Activated B cell treated with CpG ODN at 0.5 μM for 24 hours (primary cell): ENCODE measurements around the gene DCC. TPM values are rescaled to one million over a fixed set of nuclear protein-coding genes. Genes with fewer than 3 reads are reported as not detected.

Experiments
- ATAC-seq: fragments of 200-7000 bp; cut with Tn5 transposase; one replicate; pipeline ENCODE4 v1.10.0; 2021; ENCODE audit warnings: low read depth, mild to moderate bottlenecking, moderate library complexity
- CTCF ChIA-PET: fragments of 350-600 bp; sonication (Branson Sonifier 250); formaldehyde crosslinking; loops from one replicate; lab custom pipeline; 2021; ENCODE audit warnings: antibody characterized with exemption; lab: Charles Lee
- POLR2A ChIA-PET: fragments of 350-600 bp; sonication (Branson Sonifier 250); formaldehyde crosslinking; loops from one replicate; lab custom pipeline; 2021; ENCODE audit warnings: antibody characterized with exemption; lab: Charles Lee
- DNase-seq: peaks from one replicate; pipeline ENCODE4 v3.0.0; 2022
- H3K27ac Mint-ChIP-seq: one replicate; pipeline ENCODE4 v1.8.0; 2020; ENCODE audit warnings: mixed read lengths
- H3K27me3 Mint-ChIP-seq: one replicate; pipeline ENCODE4 v1.8.0; 2021; ENCODE audit warnings: mixed read lengths
- H3K36me3 Mint-ChIP-seq: one replicate; pipeline ENCODE4 v1.8.0; 2021; ENCODE audit warnings: low read depth, mixed read lengths
- H3K4me1 Mint-ChIP-seq: one replicate; pipeline ENCODE4 v1.8.0; 2021; ENCODE audit warnings: mixed read lengths
- H3K4me3 Mint-ChIP-seq: one replicate; pipeline ENCODE4 v1.8.0; 2020; ENCODE audit warnings: mild to moderate bottlenecking, mixed read lengths
- H3K9me3 Mint-ChIP-seq: one replicate; pipeline ENCODE4 v1.8.0; 2020; ENCODE audit warnings: mixed read lengths
- intact Hi-C: fragments of 100-400 bp; cut with micrococcal nuclease; formaldehyde crosslinking; loops from one replicate; pipeline ENCODE4 v1.15.1; 2024
- total RNA-seq: library from RNA; stranded (reverse); gene quantifications from 2 replicates; pipeline ENCODE4 v1.2.3, GENCODE V29; 2022
- TF ChIP-seq, protein P1 (sequence below): fragments of 200-600 bp; IDR thresholded peaks from one replicate; pipeline ENCODE4 v1.8.0; 2022; ENCODE audit warnings: antibody characterized with exemption, mild to moderate bottlenecking

Gene DCC
- total RNA-seq, 1 donor from 2014 or later: not detected

DNA sequence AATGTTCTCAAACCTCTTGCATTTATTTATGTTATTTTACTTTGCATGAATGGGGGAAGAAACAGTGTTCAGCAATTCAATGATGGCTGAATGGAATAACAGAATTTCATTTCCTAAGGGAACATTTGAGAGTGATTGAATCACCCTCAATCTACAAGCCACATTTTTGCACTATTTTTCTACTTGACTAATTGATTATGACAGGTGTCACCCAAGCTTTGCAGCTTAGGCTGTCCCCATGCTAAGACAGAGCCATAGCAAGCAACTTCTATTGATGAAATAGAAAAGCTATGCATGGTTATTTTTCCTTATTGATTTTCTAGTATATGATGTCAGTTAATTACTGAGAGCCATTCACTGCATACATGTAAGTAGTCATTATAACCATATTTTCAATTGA, 795.7 kb downstream of the DCC start:
- DNase-seq (no peak), ATAC-seq (no peak)
- Mint-ChIP-seq H3K36me3 (no peaks in the 10 kb centered on the region), H3K4me1 (no peaks in the 10 kb centered on the region), H3K27ac (no peak overlapping the region), H3K4me3 (no peak overlapping the region), H3K9me3 (no peaks in the 10 kb centered on the region), H3K27me3 (no peaks in the 10 kb centered on the region)
- TF ChIP-seq, protein P1, sequence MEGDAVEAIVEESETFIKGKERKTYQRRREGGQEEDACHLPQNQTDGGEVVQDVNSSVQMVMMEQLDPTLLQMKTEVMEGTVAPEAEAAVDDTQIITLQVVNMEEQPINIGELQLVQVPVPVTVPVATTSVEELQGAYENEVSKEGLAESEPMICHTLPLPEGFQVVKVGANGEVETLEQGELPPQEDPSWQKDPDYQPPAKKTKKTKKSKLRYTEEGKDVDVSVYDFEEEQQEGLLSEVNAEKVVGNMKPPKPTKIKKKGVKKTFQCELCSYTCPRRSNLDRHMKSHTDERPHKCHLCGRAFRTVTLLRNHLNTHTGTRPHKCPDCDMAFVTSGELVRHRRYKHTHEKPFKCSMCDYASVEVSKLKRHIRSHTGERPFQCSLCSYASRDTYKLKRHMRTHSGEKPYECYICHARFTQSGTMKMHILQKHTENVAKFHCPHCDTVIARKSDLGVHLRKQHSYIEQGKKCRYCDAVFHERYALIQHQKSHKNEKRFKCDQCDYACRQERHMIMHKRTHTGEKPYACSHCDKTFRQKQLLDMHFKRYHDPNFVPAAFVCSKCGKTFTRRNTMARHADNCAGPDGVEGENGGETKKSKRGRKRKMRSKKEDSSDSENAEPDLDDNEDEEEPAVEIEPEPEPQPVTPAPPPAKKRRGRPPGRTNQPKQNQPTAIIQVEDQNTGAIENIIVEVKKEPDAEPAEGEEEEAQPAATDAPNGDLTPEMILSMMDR: no peak
- ChIA-PET CTCF (no interaction called here), POLR2A (no interaction called here)
- intact Hi-C loops: no loop called here

DNA sequence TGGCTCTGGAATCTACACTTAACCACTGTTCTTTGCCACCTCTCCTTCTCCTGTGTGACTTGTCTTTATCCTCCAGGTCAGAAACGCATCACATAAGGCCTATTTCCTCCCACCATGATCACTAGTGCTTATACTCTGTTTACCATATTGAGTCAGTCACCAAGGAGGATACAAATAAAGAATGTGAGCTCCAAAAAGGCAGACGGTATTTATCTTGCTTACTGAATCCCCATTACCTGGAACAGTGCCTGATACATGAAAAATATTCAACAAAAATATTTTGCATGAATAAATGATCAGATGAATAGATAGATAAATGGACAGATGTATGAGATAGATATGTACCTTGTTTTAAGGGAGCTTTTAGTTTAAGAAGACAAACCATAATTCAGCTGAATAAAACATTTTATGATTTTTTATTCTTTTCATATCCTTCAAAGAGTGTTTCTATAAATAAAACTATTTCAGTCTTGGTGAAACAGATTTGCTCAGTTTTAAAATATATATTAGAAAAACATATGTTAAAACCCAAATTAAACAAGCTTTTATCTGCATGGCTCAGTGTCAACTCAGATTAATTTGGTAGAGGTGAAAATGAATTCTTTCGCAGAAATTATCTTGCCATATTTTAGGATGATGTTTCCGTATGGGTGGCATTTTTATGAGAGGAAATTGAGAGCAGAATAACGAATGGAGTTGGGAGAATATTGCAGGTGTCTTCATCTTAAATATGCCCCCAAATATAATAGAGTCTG, 799.9 kb downstream of the DCC start:
- Mint-ChIP-seq H3K27ac (no peak overlapping the region), H3K4me3 (no peak overlapping the region), H3K27me3 (no peaks in the 10 kb centered on the region), H3K9me3 (peaks cover 3% of the 10 kb centered on the region), H3K4me1 (no peaks in the 10 kb centered on the region), H3K36me3 (no peaks in the 10 kb centered on the region)
- TF ChIP-seq, protein P1: no peak
- DNase-seq (no peak), ATAC-seq (no peak)
- intact Hi-C loops: no loop called here
- CTCF ChIA-PET: no interaction called here
- POLR2A ChIA-PET: no interaction called here

DNA sequence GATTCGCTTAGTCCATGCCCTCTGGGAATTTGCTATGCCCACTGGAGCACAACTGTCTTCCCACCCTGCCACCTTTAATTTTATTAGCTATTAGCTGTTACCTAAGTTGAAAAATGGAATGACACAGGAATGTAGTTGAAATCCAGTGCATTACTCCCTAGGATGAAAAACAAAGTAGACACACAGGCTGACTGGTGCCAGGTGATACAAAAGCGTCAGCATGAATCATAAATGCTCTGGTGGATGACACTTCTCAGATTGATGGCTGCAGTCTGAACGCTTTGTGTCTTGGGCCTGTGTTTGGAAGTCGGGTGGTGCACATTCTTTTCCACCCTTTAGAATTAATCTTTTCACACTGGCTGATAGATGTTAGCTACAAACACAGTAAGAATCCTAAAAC, 802.0 kb downstream of the DCC start:
- H3K36me3 Mint-ChIP-seq: no peaks in the 10 kb centered on the region
- CTCF ChIA-PET: no interaction called here
- no peak overlapping the region for H3K27ac Mint-ChIP-seq
- ATAC-seq: no peak
- peaks cover 3% of the 10 kb centered on the region for H3K9me3 Mint-ChIP-seq
- no peaks in the 10 kb centered on the region for H3K27me3 Mint-ChIP-seq
- H3K4me1 Mint-ChIP-seq: no peaks in the 10 kb centered on the region
- H3K4me3 Mint-ChIP-seq: no peak overlapping the region
- POLR2A ChIA-PET: no interaction called here
- intact Hi-C loops: no loop called here
- no peak for DNase-seq
- TF ChIP-seq, protein P1: no peak

DNA sequence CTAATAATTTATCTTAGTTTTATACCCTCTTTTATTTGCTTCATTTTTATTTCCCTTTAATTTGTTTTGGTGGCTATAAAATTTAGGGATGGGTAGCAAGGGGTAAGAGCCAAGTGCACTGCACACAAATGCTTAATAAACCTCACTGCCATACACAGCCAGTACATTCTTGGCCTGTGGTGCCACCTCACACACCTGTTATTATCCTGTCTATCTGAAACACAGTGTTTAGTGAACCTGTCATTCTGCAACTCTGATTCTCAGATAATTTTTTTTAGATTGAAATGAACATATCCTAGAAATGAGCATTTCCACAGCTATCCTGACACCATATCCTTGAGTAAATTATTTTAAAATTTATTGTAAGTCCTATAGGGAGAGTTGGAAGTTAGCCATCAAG, 807.5 kb downstream of the DCC start:
- Mint-ChIP-seq H3K27me3 (no peaks in the 10 kb centered on the region), H3K36me3 (no peaks in the 10 kb centered on the region), H3K9me3 (peaks cover 3% of the 10 kb centered on the region), H3K27ac (no peak overlapping the region), H3K4me1 (no peaks in the 10 kb centered on the region), H3K4me3 (no peak overlapping the region)
- TF ChIP-seq, protein P1: no peak
- DNase-seq: no peak
- no peak for ATAC-seq
- intact Hi-C loops: no loop called here
- POLR2A ChIA-PET: no interaction called here
- CTCF ChIA-PET: no interaction called here

DNA sequence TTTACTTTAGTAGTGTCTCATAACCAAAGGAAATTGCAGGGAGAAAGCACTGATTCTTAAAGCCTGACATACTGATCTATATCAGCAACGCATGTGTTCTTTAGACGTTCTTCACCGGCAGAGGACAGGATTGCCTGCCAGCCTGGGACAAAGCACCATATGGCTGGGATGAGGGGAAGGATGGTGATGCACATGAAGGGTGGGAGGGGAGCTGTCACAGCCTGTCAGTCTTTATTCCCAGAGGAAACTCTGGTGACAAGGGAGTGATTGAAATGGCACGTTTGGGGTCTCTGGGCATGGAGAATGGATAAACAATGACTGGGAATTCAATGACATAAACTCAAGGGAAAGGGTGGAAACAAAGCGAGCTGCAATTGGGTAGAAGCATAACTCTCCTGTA, 808.1 kb downstream of the DCC start:
- CTCF ChIA-PET: no interaction called here
- POLR2A ChIA-PET: no interaction called here
- Mint-ChIP-seq H3K4me3 (no peak overlapping the region), H3K27me3 (no peaks in the 10 kb centered on the region), H3K4me1 (no peaks in the 10 kb centered on the region), H3K36me3 (no peaks in the 10 kb centered on the region), H3K9me3 (peaks cover 3% of the 10 kb centered on the region), H3K27ac (no peak overlapping the region)
- intact Hi-C loops: no loop called here
- TF ChIP-seq, protein P1: no peak
- no peak for DNase-seq
- ATAC-seq: no peak
